HepG2 (cell line): ENCODE results near the gene MEA1. TPM values are rescaled to one million over a fixed set of nuclear protein-coding genes. Genes with fewer than 3 reads are reported as not detected.

Experiments
- ASH2L ChIP-seq: fragments of 300-600, 200-600 bp; sonication (generic); IDR thresholded peaks from 2 replicates; pipeline ENCODE4 v1.7.0; 2017; ENCODE audit warnings: low read depth, mild to moderate bottlenecking, moderate library complexity, mixed read lengths, low read length; ENCODE audit not compliant: insufficient read length
- ATM ChIP-seq: fragments of 450-650 bp; IDR thresholded peaks from 2 replicates; pipeline ENCODE4 v1.7.1; 2017; ENCODE audit warnings: mild to moderate bottlenecking, borderline replicate concordance
- ATRX ChIP-seq: sonication (generic); formaldehyde crosslinking; IDR thresholded peaks from 2 replicates; pipeline ENCODE4 v1.4.0; 2020; ENCODE audit warnings: missing genetic modification reagents, borderline replicate concordance
- CEBPG ChIP-seq: IDR thresholded peaks from 2 replicates; pipeline ENCODE4 v1.6.1; 2016
- IKZF4 ChIP-seq: sonication (generic); formaldehyde crosslinking; IDR thresholded peaks from 2 replicates; pipeline ENCODE4 v1.5.1; 2020; ENCODE audit warnings: borderline replicate concordance, mild to moderate bottlenecking, low read depth, missing genetic modification reagents; ENCODE audit errors: not compliant biosample characterization
- NFYC ChIP-seq: IDR thresholded peaks from 2 replicates; pipeline ENCODE4 v1.6.1; 2016; ENCODE audit warnings: missing genetic modification reagents, missing compliant biosample characterization
- POLR2G ChIP-seq: fragments of 200-400 bp; formaldehyde crosslinking; IDR thresholded peaks from 2 replicates; pipeline ENCODE4 v1.6.1; 2018; ENCODE audit warnings: mild to moderate bottlenecking, low read depth, low read length, moderate library complexity
- SIN3A ChIP-seq: IDR thresholded peaks from 2 replicates; pipeline ENCODE4 v1.6.1; 2011; ENCODE audit warnings: low read depth, mild to moderate bottlenecking, control low read depth, low read length, borderline replicate concordance
- SNAI1 ChIP-seq: sonication (generic); formaldehyde crosslinking; IDR thresholded peaks from 2 replicates; pipeline ENCODE4 v1.5.0; 2020; ENCODE audit warnings: mild to moderate bottlenecking, missing genetic modification reagents, borderline replicate concordance
- SP1 ChIP-seq, 2 experiments: fragments of 450-650 bp in 1 of 2; sonication (generic) in 1 of 2; formaldehyde crosslinking in 1 of 2; IDR thresholded peaks; 2 replicates each; pipeline versions ENCODE4 v1.4.0 to v1.6.1; 2016 to 2020; ENCODE audit warnings: missing genetic modification reagents in 1 of 2
- STAT5B ChIP-seq: sonication (generic); formaldehyde crosslinking; IDR thresholded peaks from 2 replicates; pipeline ENCODE4 v1.4.0; 2020; ENCODE audit warnings: missing genetic modification reagents
- TBX2 ChIP-seq: sonication (generic); formaldehyde crosslinking; IDR thresholded peaks from 2 replicates; pipeline ENCODE4 v1.5.0; 2020; ENCODE audit warnings: missing genetic modification reagents, mild to moderate bottlenecking, borderline replicate concordance
- TEF ChIP-seq: sonication (generic); formaldehyde crosslinking; IDR thresholded peaks from 2 replicates; pipeline ENCODE4 v1.5.0; 2020; ENCODE audit warnings: missing genetic modification reagents
- WIZ ChIP-seq: sonication (generic); formaldehyde crosslinking; IDR thresholded peaks from 2 replicates; pipeline ENCODE4 v1.5.1; 2020; ENCODE audit warnings: mild to moderate bottlenecking, missing genetic modification reagents
- ZNF33B ChIP-seq: sonication (generic); formaldehyde crosslinking; IDR thresholded peaks from 2 replicates; pipeline ENCODE4 v1.5.1; 2020; ENCODE audit warnings: mild to moderate bottlenecking, missing genetic modification reagents
- ZNF34 ChIP-seq: sonication (generic); formaldehyde crosslinking; IDR thresholded peaks from 2 replicates; pipeline ENCODE4 v1.4.0; 2020; ENCODE audit warnings: mild to moderate bottlenecking, missing genetic modification reagents, borderline replicate concordance
- ZNF562 ChIP-seq: sonication (generic); formaldehyde crosslinking; IDR thresholded peaks from 2 replicates; pipeline ENCODE4 v1.8.0; 2022; ENCODE audit warnings: missing genetic modification reagents, borderline replicate concordance
- ZNF572 ChIP-seq: sonication (generic); formaldehyde crosslinking; IDR thresholded peaks from 2 replicates; pipeline ENCODE4 v1.5.1; 2020; ENCODE audit warnings: mild to moderate bottlenecking, missing genetic modification reagents
- ZNF790 ChIP-seq: sonication (generic); formaldehyde crosslinking; IDR thresholded peaks from 2 replicates; pipeline ENCODE4 v1.8.0; 2022; ENCODE audit warnings: missing genetic modification reagents, mild to moderate bottlenecking, borderline replicate concordance
- ZNF879 ChIP-seq: sonication (generic); formaldehyde crosslinking; IDR thresholded peaks from 2 replicates; pipeline ENCODE4 v1.8.1; 2023; ENCODE audit warnings: missing genetic modification reagents
- ZXDC ChIP-seq: sonication (generic); formaldehyde crosslinking; IDR thresholded peaks from 2 replicates; pipeline ENCODE4 v1.5.0; 2020; ENCODE audit warnings: mild to moderate bottlenecking, missing genetic modification reagents
- polyA plus RNA-seq, 8 experiments: library from polyadenylated mRNA; depleted of rRNA in 3 of 8; stranded (reverse) in 7 of 8; unstranded in 1 of 8; fragments of >200 nt; fragmentation: Illumina TruSeq in 4 of 8; extraction: Trizol in 4 of 8; gene quantifications; 2 replicates each; pipeline versions ENCODE4 v1.2.1 to v1.2.3, GENCODE V29; 2011 to 2016; ENCODE audit warnings: low read depth in 4 of 8, missing spikeins in 1 of 8, mixed read lengths in 1 of 8; ENCODE audit not compliant: insufficient read depth in 1 of 8
- total RNA-seq, 5 experiments: library from RNA; depleted of rRNA; stranded (reverse); fragments of >200 nt; fragmentation: Illumina TruSeq; extraction: Trizol; gene quantifications; 2 replicates each; pipeline ENCODE4 v1.2.3, GENCODE V29; 2016; ENCODE audit warnings: low read depth in 1 of 5
- TF ChIP-seq, protein P1 (sequence below): sonication (generic); formaldehyde crosslinking; IDR thresholded peaks from 2 replicates; pipeline ENCODE4 v1.9.0; 2021; ENCODE audit warnings: missing genetic modification reagents, borderline replicate concordance

MEA1 gene
- total and polyA plus RNA-seq, 2 of the 13 experiments (the other 11 are each of a cell fraction or from before 2014, with no cell fraction given) = 75.6 to 86.2 TPM

DNA sequence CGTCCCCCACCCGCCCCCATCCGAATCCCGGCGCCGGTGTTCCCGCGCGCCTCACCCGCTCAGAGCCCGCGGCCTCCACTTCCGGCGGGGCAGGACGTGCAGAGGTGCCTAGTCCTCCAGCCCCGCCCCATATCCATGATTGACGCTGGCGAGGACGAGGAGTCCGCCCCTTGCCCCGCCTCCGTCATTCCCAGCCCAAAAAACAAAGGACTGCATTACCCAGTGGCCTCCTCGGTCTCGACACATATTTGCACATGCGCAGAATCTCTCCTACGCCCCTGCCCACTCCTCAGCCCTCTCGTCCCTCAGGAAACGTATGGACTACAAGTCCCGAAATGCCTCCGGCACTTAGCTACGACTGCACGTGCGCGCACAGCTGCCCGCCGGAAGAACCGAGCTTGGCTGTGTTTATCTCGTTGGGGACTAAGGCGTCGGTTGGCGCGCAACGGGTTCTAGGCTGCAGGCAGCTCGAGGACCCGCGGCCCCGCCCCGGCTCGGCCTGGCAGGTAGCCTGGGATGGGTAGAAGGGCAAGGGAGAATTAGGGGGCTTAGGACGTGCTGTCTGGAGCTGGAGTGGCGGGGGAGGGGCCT, at the start of gene MEA1, which contains the start of gene KLHDC3 (continued):
- TF ChIP-seq TEF (CRISPR knock-in tag) (no peak), NFYC (no peak; the same call in none of the 2 replicates), WIZ (CRISPR knock-in tag) (no peak), ZNF790 (peak; percentile 75; the same call in 1 of the 2 replicates), SNAI1 (CRISPR knock-in tag) (no peak), ZXDC (CRISPR knock-in tag) (no peak), SP1 (IDR thresholded peaks at IDR 0.05) (no peak), SP1 (CRISPR knock-in tag; IDR thresholded peaks at IDR 0.05) (peak; percentile 82), CEBPG (CRISPR knock-in tag) (no peak), ZNF34 (CRISPR knock-in tag) (no peak), STAT5B (CRISPR knock-in tag) (no peak), ASH2L (peak; percentile 57), TBX2 (peak; percentile 36; the same call in 1 of the 2 replicates), ATRX (CRISPR knock-in tag) (no peak), IKZF4 (CRISPR knock-in tag) (no peak), POLR2G (peak; percentile 87), ZNF879 (CRISPR knock-in tag) (no peak), ZNF33B (CRISPR knock-in tag) (no peak), ZNF562 (CRISPR knock-in tag) (no peak), SIN3A (peak; percentile 92; the same call in 1 of the 2 replicates), ATM (no peak), ZNF572 (CRISPR knock-in tag) (peak; percentile 84; the same call in 1 of the 2 replicates)
- TF ChIP-seq, protein P1, sequence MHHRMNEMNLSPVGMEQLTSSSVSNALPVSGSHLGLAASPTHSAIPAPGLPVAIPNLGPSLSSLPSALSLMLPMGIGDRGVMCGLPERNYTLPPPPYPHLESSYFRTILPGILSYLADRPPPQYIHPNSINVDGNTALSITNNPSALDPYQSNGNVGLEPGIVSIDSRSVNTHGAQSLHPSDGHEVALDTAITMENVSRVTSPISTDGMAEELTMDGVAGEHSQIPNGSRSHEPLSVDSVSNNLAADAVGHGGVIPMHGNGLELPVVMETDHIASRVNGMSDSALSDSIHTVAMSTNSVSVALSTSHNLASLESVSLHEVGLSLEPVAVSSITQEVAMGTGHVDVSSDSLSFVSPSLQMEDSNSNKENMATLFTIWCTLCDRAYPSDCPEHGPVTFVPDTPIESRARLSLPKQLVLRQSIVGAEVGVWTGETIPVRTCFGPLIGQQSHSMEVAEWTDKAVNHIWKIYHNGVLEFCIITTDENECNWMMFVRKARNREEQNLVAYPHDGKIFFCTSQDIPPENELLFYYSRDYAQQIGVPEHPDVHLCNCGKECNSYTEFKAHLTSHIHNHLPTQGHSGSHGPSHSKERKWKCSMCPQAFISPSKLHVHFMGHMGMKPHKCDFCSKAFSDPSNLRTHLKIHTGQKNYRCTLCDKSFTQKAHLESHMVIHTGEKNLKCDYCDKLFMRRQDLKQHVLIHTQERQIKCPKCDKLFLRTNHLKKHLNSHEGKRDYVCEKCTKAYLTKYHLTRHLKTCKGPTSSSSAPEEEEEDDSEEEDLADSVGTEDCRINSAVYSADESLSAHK = no peak
